GM12801 (cell line): ENCODE data around the gene ZCCHC7.

Source experiments
- TF ChIP-seq, protein P1 (sequence below): IDR thresholded peaks from one replicate; pipeline ENCODE4 v1.5.1; 2011; ENCODE audit warnings: control low read depth; ENCODE audit not compliant: insufficient read length; ENCODE audit errors: extremely low read depth

The ZCCHC7 gene

GRCh38 chr9:37301854-37302172, 181.4 kb downstream of the ZCCHC7 start:
- TF ChIP-seq, protein P1, sequence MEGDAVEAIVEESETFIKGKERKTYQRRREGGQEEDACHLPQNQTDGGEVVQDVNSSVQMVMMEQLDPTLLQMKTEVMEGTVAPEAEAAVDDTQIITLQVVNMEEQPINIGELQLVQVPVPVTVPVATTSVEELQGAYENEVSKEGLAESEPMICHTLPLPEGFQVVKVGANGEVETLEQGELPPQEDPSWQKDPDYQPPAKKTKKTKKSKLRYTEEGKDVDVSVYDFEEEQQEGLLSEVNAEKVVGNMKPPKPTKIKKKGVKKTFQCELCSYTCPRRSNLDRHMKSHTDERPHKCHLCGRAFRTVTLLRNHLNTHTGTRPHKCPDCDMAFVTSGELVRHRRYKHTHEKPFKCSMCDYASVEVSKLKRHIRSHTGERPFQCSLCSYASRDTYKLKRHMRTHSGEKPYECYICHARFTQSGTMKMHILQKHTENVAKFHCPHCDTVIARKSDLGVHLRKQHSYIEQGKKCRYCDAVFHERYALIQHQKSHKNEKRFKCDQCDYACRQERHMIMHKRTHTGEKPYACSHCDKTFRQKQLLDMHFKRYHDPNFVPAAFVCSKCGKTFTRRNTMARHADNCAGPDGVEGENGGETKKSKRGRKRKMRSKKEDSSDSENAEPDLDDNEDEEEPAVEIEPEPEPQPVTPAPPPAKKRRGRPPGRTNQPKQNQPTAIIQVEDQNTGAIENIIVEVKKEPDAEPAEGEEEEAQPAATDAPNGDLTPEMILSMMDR = no peak

DNA sequence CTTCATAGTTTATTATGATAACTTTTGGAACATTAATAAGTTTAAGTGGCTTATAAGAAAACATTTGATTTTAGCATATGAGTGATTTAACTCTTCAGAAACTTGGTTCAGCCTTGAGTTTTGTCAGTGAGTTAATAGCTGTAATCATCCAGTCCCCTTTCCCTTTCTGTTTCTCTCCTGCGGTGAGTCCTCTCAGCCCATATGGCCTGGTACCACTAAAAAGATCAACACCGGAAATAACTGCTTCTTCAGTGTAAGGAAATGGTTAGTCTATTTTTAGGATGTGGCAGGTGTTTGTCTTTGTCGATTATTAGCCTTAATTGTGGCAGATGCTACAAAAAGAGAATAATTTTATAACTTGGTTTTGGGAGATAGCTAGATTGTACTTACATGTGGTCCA, 181.9 kb downstream of the ZCCHC7 start:
- TF ChIP-seq, protein P1 = no peak

GRCh38 chr9:37309136-37309535, 188.8 kb downstream of the ZCCHC7 start:
- TF ChIP-seq, protein P1 = no peak

DNA sequence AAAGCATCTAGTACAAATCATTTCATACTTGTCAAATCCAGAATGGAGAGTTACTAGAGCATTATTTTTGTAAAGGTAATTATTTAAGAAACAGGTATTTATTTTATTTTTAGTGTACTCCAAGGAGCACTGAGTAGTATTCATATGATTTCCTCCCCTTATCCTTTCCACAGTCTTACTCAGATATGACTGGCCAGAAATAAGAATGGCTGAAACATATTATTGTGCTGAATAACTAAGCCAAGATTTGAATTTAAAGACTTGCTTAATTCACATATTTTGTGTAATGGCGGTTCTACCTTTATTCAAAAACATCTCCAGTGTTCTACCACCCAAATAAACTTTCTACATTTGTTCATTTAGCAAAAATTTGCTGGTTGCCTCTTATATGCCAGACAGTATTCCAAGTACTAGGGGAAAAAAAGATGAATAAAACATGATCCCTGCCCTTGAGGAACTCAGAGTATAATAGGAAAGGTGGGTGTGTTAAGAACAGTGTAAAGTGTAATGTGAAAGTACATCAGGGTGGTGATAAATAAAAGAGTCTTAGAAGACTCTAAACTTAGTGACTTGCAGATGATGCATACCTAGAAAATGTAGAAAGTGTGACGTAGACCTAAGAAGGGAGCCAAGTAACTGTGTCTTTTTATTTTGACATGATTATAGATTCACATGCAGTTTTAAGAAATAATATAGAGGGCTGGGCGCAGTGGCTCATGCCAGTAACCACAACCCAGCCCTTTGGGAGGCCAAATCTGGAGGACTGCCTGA, 191.7 kb downstream of the ZCCHC7 start:
- TF ChIP-seq, protein P1 = no peak

DNA sequence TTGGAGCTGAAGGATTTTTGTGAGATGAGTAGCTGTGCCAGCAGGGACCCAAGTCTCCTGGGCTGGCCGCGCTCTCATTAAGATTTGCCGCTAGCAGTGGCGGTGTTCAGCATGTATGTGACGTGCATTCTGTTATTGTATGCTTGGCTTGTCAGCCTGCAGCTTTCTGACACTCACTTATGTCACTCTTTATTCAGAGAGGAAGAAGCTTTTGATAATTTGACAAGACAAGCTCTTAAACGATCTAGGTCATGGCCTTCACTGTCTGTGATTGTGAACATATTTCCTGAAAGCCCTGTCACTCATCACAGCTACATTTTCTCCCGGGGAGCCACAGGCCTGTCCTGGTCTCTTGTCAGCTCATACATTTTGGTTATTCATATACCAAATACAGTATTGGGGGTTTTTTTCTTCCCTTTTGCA, 203.9 kb downstream of the ZCCHC7 start:
- TF ChIP-seq, protein P1 = no peak

DNA sequence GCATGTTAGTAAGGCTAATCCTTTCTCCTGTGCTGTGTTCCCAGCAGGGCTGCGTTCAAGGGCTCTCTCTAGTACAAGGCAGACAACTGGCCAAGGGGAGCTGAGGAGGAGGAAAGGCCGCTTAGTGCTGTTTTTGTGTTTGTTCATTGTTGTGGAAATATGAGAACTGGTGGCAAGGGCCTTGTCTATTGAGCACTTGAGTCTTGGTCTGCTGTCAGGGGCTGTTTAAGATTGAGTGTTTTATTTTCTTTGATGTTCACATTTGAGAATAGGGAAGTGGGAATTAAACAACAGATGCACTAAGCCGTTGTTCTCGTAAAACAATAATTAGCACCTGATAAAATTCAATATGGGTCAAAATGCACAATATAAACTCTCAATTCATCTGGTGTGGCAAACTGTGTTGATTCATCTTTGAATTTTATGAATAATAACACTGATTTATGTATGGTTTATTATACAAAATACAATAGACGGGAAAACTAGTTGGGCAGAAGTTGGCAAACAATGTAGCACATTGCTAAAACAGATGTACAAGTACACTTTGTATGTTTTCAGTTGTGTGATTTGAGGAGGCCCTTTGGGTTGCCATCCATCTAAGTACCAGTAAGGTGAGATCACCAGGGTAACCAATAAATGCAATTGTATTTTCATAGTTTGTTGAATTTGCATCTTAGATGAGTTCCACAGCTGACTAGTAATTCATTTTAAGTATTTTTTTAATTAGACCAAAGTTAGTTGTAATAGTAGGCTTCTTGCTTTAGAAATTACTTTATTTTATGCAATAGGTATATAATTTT, 204.5 kb downstream of the ZCCHC7 start:
- TF ChIP-seq, protein P1 = no peak

DNA sequence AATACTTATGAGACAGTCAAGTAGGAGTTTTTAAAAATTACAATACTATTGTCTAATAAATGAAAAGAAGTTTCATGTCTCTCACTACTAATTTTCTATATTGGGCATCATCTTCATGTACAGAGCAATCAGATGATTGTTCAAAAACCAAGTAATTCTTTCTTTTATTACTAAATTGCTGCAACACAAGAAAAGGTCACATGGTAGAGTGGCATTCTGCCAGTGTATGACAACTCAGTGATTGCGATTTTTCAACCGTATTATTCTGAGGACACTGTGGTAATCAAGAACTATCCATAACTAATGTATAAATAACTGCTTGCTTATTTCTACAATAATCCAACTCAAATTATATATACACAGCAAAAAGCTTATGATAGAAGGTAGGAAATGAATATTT, 205.4 kb downstream of the ZCCHC7 start:
- TF ChIP-seq, protein P1 = no peak
